Neutrophil (primary cell): Measurements from ENCODE around the gene KCTD1.

Source experiments
- H3K27ac ChIP-seq: fragments of 200-600 bp; sonication (generic); 2 replicates; pipeline ENCODE4 v1.5.1; 2016; ENCODE audit warnings: mild to moderate bottlenecking, moderate library complexity
- H3K27me3 ChIP-seq: fragments of 200-600 bp; sonication (generic); 2 replicates; pipeline ENCODE4 v1.6.0; 2016; ENCODE audit warnings: mild to moderate bottlenecking
- H3K36me3 ChIP-seq: fragments of 200-600 bp; sonication (generic); 2 replicates; pipeline ENCODE4 v1.5.1; 2017
- H3K4me1 ChIP-seq, 2 experiments: fragments of 200-600 bp in 1 of 2; sonication (generic) in 1 of 2; 1 replicate in 1 of 2; 2 replicates in 1 of 2; pipeline versions ENCODE4 v1.5.1 to v1.6.1; 2013 to 2016; ENCODE audit warnings: low read depth in 1 of 2, low read length in 1 of 2, mild to moderate bottlenecking in 1 of 2, moderate library complexity in 1 of 2; ENCODE audit not compliant: control insufficient read depth in 1 of 2, insufficient read depth in 1 of 2
- H3K4me3 ChIP-seq, 2 experiments: fragments of 200-600 bp in 1 of 2; sonication (generic) in 1 of 2; 1 replicate in 1 of 2; 2 replicates in 1 of 2; pipeline ENCODE4 v1.5.1; 2013 to 2016; ENCODE audit warnings: low read depth in 1 of 2, low read length in 1 of 2, mild to moderate bottlenecking in 1 of 2, moderate library complexity in 1 of 2
- H3K9me3 ChIP-seq: fragments of 200-600 bp; sonication (generic); 2 replicates; pipeline ENCODE4 v1.5.1; 2016
- CTCF ChIP-seq: fragments of 200-600 bp; sonication (generic); IDR thresholded peaks from 2 replicates; pipeline ENCODE4 v1.5.1; 2016; ENCODE audit warnings: antibody characterized with exemption

Gene KCTD1

GRCh38 chr18:26548415-26549262 lies at the start of gene KCTD1:
KCTD1 (minus strand) TSS chr18:26548553; CDS start chr18:26548536, 17 bp downstream.
- Histone ChIP-seq H3K27me3 (peaks cover 100% of the 10 kb centered on the region), H3K27ac (no peak within 1 kb of the TSS), H3K4me3 (peak within 1 kb of the TSS in 1 of 2 experiments; percentile 35), H3K4me1 (peaks cover 4 to 13% of the 10 kb centered on the region in 2 experiments), H3K36me3 (no peaks in the 10 kb centered on the region), H3K9me3 (no peaks in the 10 kb centered on the region)
- no peak for TF ChIP-seq CTCF

- no peaks in the 10 kb centered on the region for H3K4me1 ChIP-seq
- no peak overlapping the region for H3K4me3 ChIP-seq
- no peak for TF ChIP-seq CTCF
- no peaks in the 10 kb centered on the region for H3K9me3 ChIP-seq
- H3K36me3 ChIP-seq: no peaks in the 10 kb centered on the region
- no peak overlapping the region for H3K27ac ChIP-seq
- H3K27me3 ChIP-seq: no peaks in the 10 kb centered on the region
These were observed 45.3 kb upstream of the KCTD1 start for GRCh38 chr18:26593365-26594320.

GRCh38 chr18:26584745-26585144 lies 36.4 kb upstream of the KCTD1 start:
- Histone ChIP-seq H3K4me1 (no peaks in the 10 kb centered on the region), H3K27me3 (peaks cover under 1% of the 10 kb centered on the region), H3K9me3 (no peaks in the 10 kb centered on the region), H3K27ac (no peak overlapping the region), H3K36me3 (no peaks in the 10 kb centered on the region), H3K4me3 (no peak overlapping the region)
- no peak for TF ChIP-seq CTCF

- TF ChIP-seq CTCF: no peak
- peaks cover 40% of the 10 kb centered on the region for H3K27me3 ChIP-seq
- no peak overlapping the region for H3K4me3 ChIP-seq
- H3K4me1 ChIP-seq: no peaks in the 10 kb centered on the region
- H3K36me3 ChIP-seq: no peaks in the 10 kb centered on the region
- H3K9me3 ChIP-seq: no peaks in the 10 kb centered on the region
- H3K27ac ChIP-seq: no peak overlapping the region
These were observed 31.7 kb upstream of the KCTD1 start for GRCh38 chr18:26579941-26580618.

GRCh38 chr18:26575865-26576217 lies 27.5 kb upstream of the KCTD1 start:
- Histone ChIP-seq H3K4me3 (no peak overlapping the region), H3K27ac (no peak overlapping the region), H3K4me1 (no peaks in the 10 kb centered on the region), H3K9me3 (no peaks in the 10 kb centered on the region), H3K36me3 (no peaks in the 10 kb centered on the region), H3K27me3 (peaks cover 72% of the 10 kb centered on the region)
- no peak for TF ChIP-seq CTCF
